Retinal pigment epithelial cell (primary cell): ENCODE measurements around the gene EED.

Experiments used
- DNase-seq: peaks from one replicate; pipeline ENCODE4 v3.0.0-alpha.2; 2010; ENCODE audit warnings: low read depth
- H3K4me3 ChIP-seq: 2 replicates; pipeline ENCODE4 v1.5.1; 2011; ENCODE audit warnings: mild to moderate bottlenecking, low read length, control low read depth, moderate library complexity
- CTCF ChIP-seq: conservative IDR thresholded peaks from 2 replicates; pipeline ENCODE4 v1.5.1; 2011; ENCODE audit warnings: low read depth, low read length, control low read depth, inconsistent platforms

EED gene

DNA sequence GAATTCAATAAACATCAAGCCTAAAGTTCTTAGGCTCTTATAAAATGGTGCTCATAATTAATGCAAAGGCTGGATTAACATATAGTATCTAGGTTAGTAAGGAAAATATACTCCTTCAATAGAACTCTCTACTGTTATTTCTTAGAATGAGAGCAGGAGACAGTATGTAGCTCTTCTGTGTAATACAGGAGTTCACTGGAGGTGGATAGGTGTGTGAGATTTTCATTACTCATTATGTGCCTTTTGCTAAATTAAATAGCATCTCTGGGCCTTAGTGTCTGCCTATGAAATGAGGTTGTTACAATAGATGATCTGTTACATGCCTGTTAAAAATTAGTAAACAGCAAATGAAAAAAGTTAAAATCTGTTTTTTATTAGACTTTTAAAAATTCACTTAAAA lies 20.6 kb downstream of the EED start:
- no peak for TF ChIP-seq CTCF
- no peak for DNase-seq
- H3K4me3 ChIP-seq, result no peak overlapping the region

- DNase-seq, result no peak
- H3K4me3 ChIP-seq, result no peak overlapping the region
- TF ChIP-seq CTCF, result no peak
These were observed 25.1 kb downstream of the EED start for GRCh38 chr11:86269645-86270044.

DNA sequence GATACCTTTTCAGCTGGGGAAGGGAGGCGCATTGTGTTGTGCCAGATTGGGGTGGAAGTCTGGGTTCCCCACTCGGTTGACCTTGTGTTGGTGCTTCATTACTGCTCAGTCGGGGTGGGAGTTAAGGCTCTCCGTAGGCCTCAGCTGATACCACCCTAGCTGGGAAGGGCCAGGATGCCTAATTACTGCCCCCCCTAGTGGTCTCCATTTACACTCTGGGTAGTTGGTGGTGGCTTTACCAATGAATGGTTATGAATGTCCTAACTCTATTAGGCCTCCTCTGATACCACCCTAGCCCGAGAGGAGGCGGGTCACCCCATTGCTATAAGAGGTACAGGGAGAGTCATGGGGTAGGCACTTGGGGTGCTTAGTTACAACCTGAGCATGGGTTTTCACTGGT lies 29.9 kb downstream of the EED start:
- H3K4me3 ChIP-seq, result no peak overlapping the region
- DNase-seq, result no peak
- peak; percentile 38 for TF ChIP-seq CTCF

- no peak for DNase-seq
- no peak overlapping the region for H3K4me3 ChIP-seq
- TF ChIP-seq CTCF, result no peak
These were observed 30.4 kb downstream of the EED start for GRCh38 chr11:86274999-86275398.

- no peak overlapping the region for H3K4me3 ChIP-seq
- no peak for TF ChIP-seq CTCF
- DNase-seq, result no peak
These were observed 31.2 kb downstream of the EED start for GRCh38 chr11:86275493-86276370.

GRCh38 chr11:86277741-86278140 lies 33.2 kb downstream of the EED start:
- DNase-seq, result no peak
- no peak overlapping the region for H3K4me3 ChIP-seq

More at GRCh38 chr11:86277741-86278140, 33.2 kb downstream of the EED start:
- no peak for TF ChIP-seq CTCF
